C4-2B (cell line): ENCODE data around the gene NECTIN2.

ENCODE experiments used
- CTCF ChIP-seq: fragments of 450-650 bp; conservative IDR thresholded peaks from 2 replicates; pipeline ENCODE4 v1.5.1; 2017; ENCODE audit warnings: mild to moderate bottlenecking
- ZFX ChIP-seq: fragments of 450-650 bp; IDR thresholded peaks from 2 replicates; pipeline ENCODE4 v1.6.1; 2017

- TF ChIP-seq CTCF: peak; percentile 65
- TF ChIP-seq ZFX: no peak
Observed at GRCh38 chr19:44800461-44800860, 45.6 kb upstream of the NECTIN2 start.
